Right ventricle myocardium superior (tissue), 1 donor: Measurements from ENCODE around the gene TSLP. TPM values are rescaled to one million over a fixed set of nuclear protein-coding genes. Genes with fewer than 3 reads are reported as not detected.
A peak's percentile ranks its signal among the peaks of the same experiment; 100 is the strongest.

ENCODE experiments used
- ATAC-seq: fragments of 200-7000 bp; cut with Tn5 transposase; one replicate; pipeline ENCODE4 v1.9.1; 2020; ENCODE audit warnings: mild to moderate bottlenecking; ENCODE audit not compliant: poor library complexity
- DNase-seq: peaks from one replicate; pipeline ENCODE4 v3.0.0-alpha.2; 2020
- intact Hi-C: fragments of 100-400 bp; cut with DNase I; formaldehyde crosslinking; loops from one replicate; pipeline ENCODE4 v1.11.2; 2022
- long read RNA-seq: library from polyadenylated mRNA; unstranded; transcript quantifications from one replicate; pipeline ENCODE4 v2.0.0, GENCODE V29; 2021
- total RNA-seq: library from RNA; stranded (reverse); fragmentation: NEBNext Ultra II Directional; extraction: Animal tissue kit (Norgen Biotek cat#: 25700); gene quantifications from one replicate; pipeline ENCODE4 v1.2.1, GENCODE V29; 2021
- donor health status: DM: no; HTN: yes; CAD: no; lungs with severe emphysema.

Gene TSLP
- total RNA-seq = 4.5 TPM
- long read RNA-seq, transcript TSLP-202 (2 exons, 2,411 nt) = major isoform, 9 of 9 reads
- long read RNA-seq, partial matches to known transcripts = 0 of 9 reads
- long read RNA-seq, other reads (novel, unspliced or antisense) = 0 of 9 reads

DNA sequence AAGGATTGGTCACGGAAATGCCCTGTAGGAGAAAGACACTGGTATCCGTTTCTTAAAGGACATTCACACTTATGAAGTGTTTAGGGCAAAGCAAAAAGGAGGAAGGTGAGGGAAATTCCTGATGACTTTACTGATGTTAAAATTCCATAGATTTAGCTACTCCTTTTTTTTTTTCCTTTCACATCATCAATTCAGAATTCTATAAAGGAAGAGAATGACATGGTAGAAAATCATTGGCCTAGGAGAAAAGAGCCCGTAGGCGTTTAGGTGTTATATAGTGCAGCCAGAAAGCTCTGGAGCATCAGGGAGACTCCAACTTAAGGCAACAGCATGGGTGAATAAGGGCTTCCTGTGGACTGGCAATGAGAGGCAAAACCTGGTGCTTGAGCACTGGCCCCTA, at the start of gene TSLP:
Gene TSLP, plus strand, starts transcription at position 301 of the 400 bp plus-strand sequence. CDS start 178 bp downstream, outside the sequence.
- intact Hi-C loops = no loop called here
- DNase-seq = no peak
- ATAC-seq = no peak

GRCh38 chr5:111022301-111022700, 49.2 kb upstream of the TSLP start:
- ATAC-seq (no peak), DNase-seq (no peak)
- intact Hi-C loops = no loop called here

DNA sequence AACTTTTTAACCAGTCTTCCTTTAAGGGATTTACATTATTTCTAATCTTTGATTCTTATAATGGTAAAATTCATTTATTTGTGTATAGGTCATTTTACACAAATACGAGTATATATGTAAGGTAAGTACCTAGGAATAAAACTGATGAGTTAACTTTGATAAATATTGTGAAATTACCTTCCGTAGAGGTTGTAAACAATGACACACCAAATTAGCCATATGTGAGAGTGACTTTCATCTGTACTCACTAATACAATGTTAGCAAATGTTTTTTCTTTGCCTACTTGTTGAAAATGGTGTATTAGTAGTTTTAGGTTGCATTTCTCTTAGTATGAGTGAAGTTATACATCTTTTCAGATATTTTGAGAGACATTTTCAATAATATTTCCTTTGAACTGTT, 42.6 kb upstream of the TSLP start:
- ATAC-seq (no peak), DNase-seq (no peak)
- intact Hi-C loops = no loop called here

- DNase-seq (no peak), ATAC-seq (no peak)
- intact Hi-C loops = no loop called here
Observed at GRCh38 chr5:111043712-111044506, 27.6 kb upstream of the TSLP start.

GRCh38 chr5:111058064-111058463, 13.4 kb upstream of the TSLP start:
- ATAC-seq (no peak), DNase-seq (no peak)
- intact Hi-C loops = no loop called here

DNA sequence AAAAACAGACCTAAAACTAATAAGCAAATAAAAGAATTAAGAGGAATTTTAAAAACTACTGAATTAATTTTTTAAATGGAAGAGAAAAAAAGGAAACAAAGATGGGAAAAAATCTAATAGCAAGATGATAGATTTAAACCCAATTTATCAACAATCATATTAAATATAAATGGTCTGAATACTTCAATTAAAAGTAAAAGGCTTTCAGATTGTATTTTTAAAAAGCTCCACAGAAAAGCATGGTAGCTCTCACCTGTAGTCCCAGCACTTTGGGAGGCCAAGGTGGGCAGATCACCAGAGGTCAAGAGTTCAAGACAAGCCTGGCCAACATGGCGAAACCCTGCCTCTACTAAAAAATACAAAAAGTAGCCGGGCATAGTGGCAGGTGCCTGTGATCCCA, 11.3 kb upstream of the TSLP start:
- no peak for DNase-seq
- no peak for ATAC-seq
- intact Hi-C loops = loop anchor here (5.0 kb wide), 1 partner anchor 303 kb away; no protein-coding TSS in a partner anchor

- intact Hi-C loops = loop anchor here (5.0 kb wide), 1 partner anchor 304 kb away; no protein-coding TSS in a partner anchor
- no peak for DNase-seq
- ATAC-seq = no peak
Observed at GRCh38 chr5:111061618-111062017, 9.9 kb upstream of the TSLP start.

- intact Hi-C loops = loop anchor here (5.0 kb wide), 1 partner anchor 307 kb away; no protein-coding TSS in a partner anchor
Observed at GRCh38 chr5:111063709-111064322, 7.7 kb upstream of the TSLP start.

GRCh38 chr5:111066261-111066938, 5.1 kb upstream of the TSLP start:
- ATAC-seq = no peak
- intact Hi-C loops = no loop called here
- DNase-seq = no peak

More at GRCh38 chr5:111063709-111064322, 7.7 kb upstream of the TSLP start:
- peak; percentile 61 for ATAC-seq
- no peak for DNase-seq

DNA sequence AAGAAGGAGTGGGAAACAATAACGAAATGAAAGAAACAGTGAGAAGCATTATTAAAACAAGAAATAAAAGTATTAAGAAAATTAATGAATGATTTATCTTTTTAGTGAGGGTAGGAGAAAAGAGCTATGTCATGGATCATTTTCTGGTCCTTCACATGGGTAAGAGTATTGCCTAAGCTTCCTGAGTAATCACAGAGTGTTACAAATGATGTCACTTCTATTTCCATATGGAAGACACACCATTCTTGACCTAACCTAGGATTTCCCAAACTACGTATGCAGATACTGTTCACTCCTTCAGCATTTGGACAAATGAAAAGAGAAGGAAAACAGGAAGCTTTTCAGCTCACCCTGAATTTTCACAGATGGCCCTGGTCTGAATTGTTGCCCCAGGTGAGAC, 3.3 kb upstream of the TSLP start:
- ATAC-seq = no peak
- no peak for DNase-seq
- intact Hi-C loops = no loop called here

GRCh38 chr5:111069839-111070238, 1.7 kb upstream of the TSLP start:
- ATAC-seq (no peak), DNase-seq (no peak)
- intact Hi-C loops = no loop called here

GRCh38 chr5:111070272-111071134, 1.0 kb upstream of the TSLP start:
- DNase-seq = peak; percentile 45
- intact Hi-C loops = no loop called here
- peak; percentile 50 for ATAC-seq

GRCh38 chr5:111072949-111073682, 1.6 kb downstream of the TSLP start:
- intact Hi-C loops = no loop called here
- DNase-seq (peak; percentile 81), ATAC-seq (peak; percentile 97)

- intact Hi-C loops = no loop called here
- no peak for DNase-seq
- no peak for ATAC-seq
Observed at GRCh38 chr5:111074244-111074643, 2.7 kb downstream of the TSLP start.

GRCh38 chr5:111075520-111075919, 4.0 kb downstream of the TSLP start:
- ATAC-seq = peak; percentile 4
- no peak for DNase-seq
- intact Hi-C loops = no loop called here

DNA sequence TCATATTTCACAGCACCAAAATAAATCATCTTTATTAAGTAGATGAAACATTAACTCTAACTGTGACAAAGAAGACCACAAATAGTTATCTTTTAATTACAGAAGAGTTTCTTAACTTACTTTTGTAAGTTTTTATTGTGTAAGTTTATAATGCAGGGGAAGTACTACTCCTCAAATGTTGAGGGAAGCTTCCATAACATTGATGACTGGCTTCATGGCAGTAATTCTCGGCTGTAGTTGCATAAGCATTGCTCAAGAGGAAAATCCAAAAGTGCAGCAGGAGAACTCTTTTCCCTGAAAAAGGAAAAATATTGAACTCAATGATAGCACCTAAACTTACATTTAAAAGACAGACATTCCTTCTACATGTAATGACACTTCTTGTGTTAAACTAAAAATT, 4.6 kb downstream of the TSLP start:
- intact Hi-C loops = no loop called here
- no peak for DNase-seq
- no peak for ATAC-seq

- no peak for ATAC-seq
- intact Hi-C loops = no loop called here
Observed at GRCh38 chr5:111077678-111078077, 6.2 kb downstream of the TSLP start.

GRCh38 chr5:111079846-111080245, 8.3 kb downstream of the TSLP start:
- intact Hi-C loops = no loop called here
- DNase-seq (no peak), ATAC-seq (no peak)

More at GRCh38 chr5:111077678-111078077, 6.2 kb downstream of the TSLP start:
- no peak for DNase-seq
